GM12878 (cell line): ENCODE data around the gene GRIK1. TPM values are rescaled to one million over a fixed set of nuclear protein-coding genes. Genes with fewer than 3 reads are reported as not detected.

Experiments used
- ATAC-seq: fragments of 200-7000 bp; cut with Tn5 transposase; 3 replicates; pipeline ENCODE4 v1.9.1; 2020; ENCODE audit warnings: mild to moderate bottlenecking, moderate library complexity
- BruUV-seq: library from RNA; stranded (reverse); fragments of 400-500 nt; replicated peaks from 2 replicates; lab custom pipeline; 2021; lab: Mats Ljungman, UMichigan
- CTCF ChIA-PET: fragments of 300-600 bp; sonication (Branson Sonifier 250); formaldehyde crosslinking; extraction: SDS; loops from one replicate; lab custom pipeline; 2021; ENCODE audit warnings: inconsistent platforms; lab: Yijun Ruan, JAX
- POLR2A ChIA-PET: fragments of 350-600 bp; formaldehyde crosslinking; extraction: SDS; loops from one replicate; lab custom pipeline; 2021; ENCODE audit warnings: inconsistent platforms; lab: Charles Lee
- RAD21 ChIA-PET: fragments of 300-600 bp; sonication (Branson Sonifier 250); formaldehyde crosslinking; loops from one replicate; lab custom pipeline; 2023; ENCODE audit warnings: antibody characterized with exemption; ENCODE audit not compliant: unreplicated experiment; lab: Charles Lee
- SMC1A ChIA-PET: fragments of 300-600 bp; sonication (Branson Sonifier 250); formaldehyde crosslinking; loops from one replicate; lab custom pipeline; 2023; ENCODE audit not compliant: unreplicated experiment, uncharacterized antibody; lab: Charles Lee
- DNase-seq: peaks from one replicate; pipeline ENCODE4 v3.0.0-alpha.2; 2011; ENCODE audit warnings: low read depth, low spot score
- FAIRE-seq: peaks from 3 replicates; lab custom pipeline; 2011; peaks lifted over from hg19 to GRCh38; lab: Jason Lieb, UNC
- H2AFZ ChIP-seq: 2 replicates; pipeline ENCODE4 v1.6.0; 2011; ENCODE audit warnings: low read depth, low read length, control low read depth; ENCODE audit not compliant: control insufficient read depth
- H3K27ac ChIP-seq: 2 replicates; pipeline ENCODE4 v1.5.1; 2011; ENCODE audit warnings: control low read depth; ENCODE audit not compliant: control insufficient read depth, insufficient read depth
- H3K27me3 ChIP-seq, 2 experiments: replicated peaks in 1 of 2; 2 replicates each; pipeline versions ENCODE4 v1.6.0 to v1.6.1; 2011; ENCODE audit warnings: low read length in 1 of 2; ENCODE audit not compliant: control insufficient read depth in 2 of 2, insufficient read depth in 2 of 2
- H3K36me3 ChIP-seq, 2 experiments: 2 replicates each; pipeline ENCODE4 v1.5.1; 2011; ENCODE audit warnings: low read length in 1 of 2; ENCODE audit not compliant: control insufficient read depth in 2 of 2, insufficient read depth in 2 of 2
- H3K4me1 ChIP-seq: 2 replicates; pipeline ENCODE4 v1.6.1; 2011; ENCODE audit warnings: mild to moderate bottlenecking, low read length, moderate library complexity, mixed read lengths; ENCODE audit not compliant: control insufficient read depth, insufficient read depth
- H3K4me2 ChIP-seq: 2 replicates; pipeline ENCODE4 v1.6.0; 2011; ENCODE audit warnings: control low read depth; ENCODE audit not compliant: control insufficient read depth, insufficient read depth
- H3K4me3 ChIP-seq: fragments of 200-600 bp; sonication (generic); 2 replicates; pipeline ENCODE4 v1.5.1; 2016
- H3K79me2 ChIP-seq: 2 replicates; pipeline ENCODE4 v1.6.0; 2011; ENCODE audit warnings: low read length; ENCODE audit not compliant: control insufficient read depth, insufficient read depth
- H3K9ac ChIP-seq: 2 replicates; pipeline ENCODE4 v1.8.0; 2011; ENCODE audit warnings: low read length, control low read depth, mixed read lengths; ENCODE audit not compliant: control insufficient read depth, insufficient read depth
- H3K9me3 ChIP-seq: replicated peaks from 3 replicates; pipeline ENCODE4 v1.5.1; 2011; ENCODE audit warnings: mild to moderate bottlenecking, low read length; ENCODE audit not compliant: control insufficient read depth, insufficient read depth
- H4K20me1 ChIP-seq: 2 replicates; pipeline ENCODE4 v1.6.0; 2011; ENCODE audit not compliant: control insufficient read depth, insufficient read depth
- CEBPB ChIP-seq, 2 experiments: fragments of 150-350 bp in 1 of 2; IDR thresholded peaks; 2 replicates each; pipeline ENCODE4 v1.6.1; 2012 to 2014; ENCODE audit warnings: low read depth in 2 of 2, low read length in 2 of 2, borderline replicate concordance in 1 of 2, inconsistent platforms in 1 of 2
- E2F8 ChIP-seq: fragments of 450-650 bp; IDR thresholded peaks from 2 replicates; pipeline ENCODE4 v1.6.1; 2018; ENCODE audit warnings: mild to moderate bottlenecking, low read depth, moderate library complexity; ENCODE audit not compliant: partially characterized antibody
- ETV6 ChIP-seq, 2 experiments: fragments of 450-650 bp in 1 of 2; IDR thresholded peaks in 1 of 2; conservative IDR thresholded peaks in 1 of 2; 2 replicates each; pipeline ENCODE4 v1.6.1; 2014; ENCODE audit warnings: antibody characterized with exemption in 1 of 2, borderline replicate concordance in 1 of 2, low read depth in 1 of 2, mild to moderate bottlenecking in 1 of 2, moderate library complexity in 1 of 2
- FOXM1 ChIP-seq: IDR thresholded peaks from 2 replicates; pipeline ENCODE4 v1.6.1; 2012; ENCODE audit warnings: low read depth, mild to moderate bottlenecking, inconsistent platforms, low read length, moderate library complexity
- HCFC1 ChIP-seq: fragments of 150-350 bp; IDR thresholded peaks from 2 replicates; pipeline ENCODE4 v1.6.1; 2014; ENCODE audit warnings: low read length
- NR2C2 ChIP-seq: IDR thresholded peaks from 2 replicates; pipeline ENCODE4 v1.6.1; 2011; ENCODE audit warnings: borderline replicate concordance, low read depth; ENCODE audit not compliant: control insufficient read depth, insufficient read length
- ZNF207 ChIP-seq: fragments of 450-650 bp; IDR thresholded peaks from 2 replicates; pipeline ENCODE4 v1.6.1; 2014; ENCODE audit warnings: antibody characterized with exemption, mild to moderate bottlenecking, borderline replicate concordance
- ZNF622 ChIP-seq: fragments of 450-650 bp; IDR thresholded peaks from 2 replicates; pipeline ENCODE4 v1.6.1; 2017; ENCODE audit warnings: mild to moderate bottlenecking, inconsistent platforms
- in situ Hi-C: fragments of 300-500 bp; cut with MboI; formaldehyde crosslinking; loops from 9 replicates; pipeline ENCODE4 v1.14.3; 2018; ENCODE audit warnings: mixed read lengths
- intact Hi-C: fragments of 100-400 bp; cut with micrococcal nuclease; formaldehyde crosslinking; loops from one replicate; pipeline ENCODE4 v1.14.2; 2022; ENCODE audit not compliant: unreplicated experiment
- polyA plus RNA-seq, 11 experiments: library from polyadenylated mRNA; depleted of rRNA in 4 of 11; unstranded in 6 of 11; stranded (reverse) in 5 of 11; fragments of >200 nt; fragmentation: Nextera tagmentation in 4 of 11; fragmentation: Illumina TruSeq in 1 of 11; extraction: Ambion mirVana in 4 of 11; extraction: Trizol in 1 of 11; gene quantifications; 1 replicate in 1 of 11; 2 replicates in 10 of 11; pipeline versions ENCODE4 v1.2.1 to v1.2.3, GENCODE V29; 2011 to 2016; ENCODE audit warnings: inconsistent platforms in 2 of 11, missing spikeins in 2 of 11, low read depth in 1 of 11
- total RNA-seq, 4 experiments: library from RNA; depleted of rRNA in 3 of 4; stranded (reverse); fragments of >200 nt in 3 of 4; fragmentation: Illumina TruSeq in 1 of 4; extraction: Trizol in 1 of 4; gene quantifications; 2 replicates each; pipeline versions ENCODE4 v1.2.1 to v1.2.3, GENCODE V29; 2013 to 2021

The GRIK1 gene
- total and polyA plus RNA-seq, 10 of the 15 experiments (the other 5 are each of a cell fraction or from before 2014, with no cell fraction given) = 0.05 to 0.13 (median 0.09) TPM; not detected in 7

GRCh38 chr21:29630441-29630840 is 309.4 kb downstream of the GRIK1 start (continued):
- no peak for TF ChIP-seq CEBPB (IDR thresholded peaks at IDR 0.05; ENCODE audit: borderline replicate concordance in 1 of 2, low read depth in 2 of 2, low read length in 2 of 2)
- TF ChIP-seq HCFC1 = no peak
- TF ChIP-seq NR2C2 = no peak
- TF ChIP-seq ZNF207 = no peak
- TF ChIP-seq E2F8 = no peak
- TF ChIP-seq FOXM1 = no peak

- H2AFZ ChIP-seq = no peak overlapping the region
- H3K9me3 ChIP-seq = no peaks in the 10 kb centered on the region
- ChIA-PET SMC1A (interaction anchor here (1.3 kb wide), 1 partner anchor 11 kb away, joined by 3 read pairs; no protein-coding TSS in a partner anchor), POLR2A (no interaction called here), RAD21 (no interaction called here), CTCF (no interaction called here)
- DNase-seq = no peak
- intact Hi-C loops = no loop called here
- no peak overlapping the region for H3K27ac ChIP-seq
- no peaks in the 10 kb centered on the region for H3K36me3 ChIP-seq
- no peaks in the 10 kb centered on the region for H3K4me1 ChIP-seq
- no peaks in the 10 kb centered on the region for H3K27me3 ChIP-seq
- H4K20me1 ChIP-seq = no peaks in the 10 kb centered on the region
- ATAC-seq = no peak
- no peak overlapping the region for H3K9ac ChIP-seq
- in situ Hi-C loops = no loop called here
- no peak for FAIRE-seq
- no TSS peak for BruUV-seq
- no peak overlapping the region for H3K4me2 ChIP-seq
- H3K4me3 ChIP-seq = no peak overlapping the region
- H3K79me2 ChIP-seq = no peaks in the 10 kb centered on the region
- TF ChIP-seq ETV6 (conservative IDR thresholded peaks at IDR 0.05 in 1 of 2, IDR thresholded peaks at IDR 0.05 in 1 of 2; ENCODE audit: borderline replicate concordance in 1 of 2, low read depth in 1 of 2) (no peak), ZNF622 (no peak)
Observed at GRCh38 chr21:29627905-29628304, 311.9 kb downstream of the GRIK1 start.
